H1 (cell line): ENCODE results near the gene SEC62. TPM values are rescaled to one million over a fixed set of nuclear protein-coding genes. Genes with fewer than 3 reads are reported as not detected.

ENCODE experiments used
- BCL11A ChIP-seq, 2 experiments: IDR thresholded peaks; one replicate each; pipeline ENCODE4 v1.6.1; 2011; ENCODE audit warnings: low read depth in 2 of 2, low read length in 2 of 2, mild to moderate bottlenecking in 2 of 2
- CEBPB ChIP-seq: IDR thresholded peaks from 2 replicates; pipeline ENCODE4 v1.6.1; 2012; ENCODE audit warnings: low read depth, low read length
- NANOG ChIP-seq: IDR thresholded peaks from 2 replicates; pipeline ENCODE4 v1.6.1; 2011; ENCODE audit warnings: low read length, low read depth, mild to moderate bottlenecking, inconsistent platforms; ENCODE audit not compliant: insufficient read depth, poor library complexity, severe bottlenecking
- POLR2A ChIP-seq, 2 experiments: IDR thresholded peaks; 1 replicate in 1 of 2; 2 replicates in 1 of 2; pipeline ENCODE4 v1.6.1; 2011; ENCODE audit warnings: low read depth in 2 of 2, low read length in 2 of 2, mild to moderate bottlenecking in 2 of 2; ENCODE audit errors: control extremely low read depth in 1 of 2
- RNF2 ChIP-seq: fragments of 200-900, 300-1000 bp; sonication (generic); IDR thresholded peaks from 2 replicates; pipeline ENCODE4 v1.7.1; 2016; ENCODE audit warnings: borderline replicate concordance, low read depth, mild to moderate bottlenecking, antibody characterized with exemption, low read length; ENCODE audit not compliant: poor library complexity, severe bottlenecking; ENCODE audit errors: missing control alignments
- polyA plus RNA-seq, 7 experiments: library from polyadenylated mRNA; depleted of rRNA in 3 of 7; stranded (reverse) in 5 of 7; unstranded in 2 of 7; fragments of >200 nt in 5 of 7; fragments of 200-250 nt in 2 of 7; gene quantifications; 1 replicate in 5 of 7; 2 replicates in 1 of 7; 4 replicates in 1 of 7; pipeline versions ENCODE4 v1.2.1 to v1.2.3, GENCODE V29; 2011 to 2013; ENCODE audit warnings: missing spikeins in 2 of 7, mixed read lengths in 2 of 7
- total RNA-seq: library from RNA; stranded (reverse); fragmentation: NEBNext Ultra II Directional; extraction: Animal tissue kit (Norgen Biotek cat#: 25700); gene quantifications from 2 replicates; pipeline ENCODE4 v1.2.1, GENCODE V29; 2021

Gene SEC62
- total and polyA plus RNA-seq, 2 of the 8 experiments (the other 6 are each of a cell fraction or from before 2014, with no cell fraction given), result 67.8 to 113 TPM

GRCh38 chr3:170000051-170000450 lies 33.4 kb downstream of the SEC62 start (continued):
- TF ChIP-seq RNF2 (no peak), BCL11A (IDR thresholded peaks at IDR 0.05; ENCODE audit: low read depth in 2 of 2, low read length in 2 of 2) (no peak), POLR2A (IDR thresholded peaks at IDR 0.05; ENCODE audit: control extremely low read depth in 1 of 2, low read depth in 2 of 2, low read length in 2 of 2) (no peak), NANOG (no peak), CEBPB (no peak)
